NCI-H510A (cell line): ENCODE measurements around the gene PDGFRA.

Experiments used
- DNase-seq: peaks from one replicate; lab custom pipeline; 2025; lab: John Stamatoyannopoulos, UW

Gene PDGFRA

GRCh38 chr4:54228961-54229501, at the start of gene PDGFRA:
TSS of gene PDGFRA (plus strand) at chr4:54229293. CDS start at chr4:54258769, 29,476 bp downstream.
- DNase-seq, result no peak

- no peak for DNase-seq
Observed at GRCh38 chr4:54184581-54184980, 44.5 kb upstream of the PDGFRA start.

GRCh38 chr4:54185044-54185780, 43.9 kb upstream of the PDGFRA start:
- DNase-seq, result no peak

- DNase-seq, result no peak
Observed at GRCh38 chr4:54185866-54186265, 43.2 kb upstream of the PDGFRA start.

- DNase-seq, result no peak
Observed at GRCh38 chr4:54186371-54186770, 42.7 kb upstream of the PDGFRA start.

- DNase-seq, result no peak
Observed at GRCh38 chr4:54187148-54187547, 41.9 kb upstream of the PDGFRA start.

- no peak for DNase-seq
Observed at GRCh38 chr4:54189140-54189539, 40.0 kb upstream of the PDGFRA start.

GRCh38 chr4:54192811-54193210, 36.3 kb upstream of the PDGFRA start:
- no peak for DNase-seq

- no peak for DNase-seq
Observed at GRCh38 chr4:54197926-54198325, 31.2 kb upstream of the PDGFRA start.

GRCh38 chr4:54199919-54200318, 29.2 kb upstream of the PDGFRA start:
- no peak for DNase-seq

GRCh38 chr4:54209617-54210016, 19.5 kb upstream of the PDGFRA start:
- DNase-seq, result no peak

- no peak for DNase-seq
Observed at GRCh38 chr4:54213001-54213400, 16.1 kb upstream of the PDGFRA start.

- no peak for DNase-seq
Observed at GRCh38 chr4:54213761-54214160, 15.3 kb upstream of the PDGFRA start.

GRCh38 chr4:54215379-54216077, 13.6 kb upstream of the PDGFRA start:
- DNase-seq, result peak; percentile 42

- peak; percentile 42 for DNase-seq
Observed at GRCh38 chr4:54217642-54218495, 11.2 kb upstream of the PDGFRA start.

GRCh38 chr4:54218736-54219135, 10.4 kb upstream of the PDGFRA start:
- no peak for DNase-seq

- no peak for DNase-seq
Observed at GRCh38 chr4:54224996-54225597, 4.0 kb upstream of the PDGFRA start.

GRCh38 chr4:54225598-54226403, 3.3 kb upstream of the PDGFRA start:
- DNase-seq, result no peak

- no peak for DNase-seq
Observed at GRCh38 chr4:54226404-54227255, 2.5 kb upstream of the PDGFRA start.
